ENCODE measurements around the gene ZNF236. TPM values are rescaled to one million over a fixed set of nuclear protein-coding genes. Genes with fewer than 3 reads are reported as not detected.
A peak's percentile ranks its signal among the peaks of the same experiment; 100 is the strongest.
"Not testable (repeated sequence)": the region's sequence is repeated elsewhere in the genome, so short reads cannot be mapped to it uniquely, and the experiment has no call there.

Gene ZNF236
- total RNA-seq, 1 donor from 2014 or later, result 17.2 TPM

GRCh38 chr18:76988031-76988826 lies 165.9 kb downstream of the ZNF236 start:
- peak overlapping the region; percentile 60 for H3K27ac ChIP-seq (ENCODE audit: low read depth, low read length)
- peaks cover 5 to 12% (median 9%) of the 10 kb centered on the region in 3 donors for H3K36me3 ChIP-seq (ENCODE audit: control insufficient read depth in 3 of 3, insufficient read depth in 3 of 3, low read length in 3 of 3)
- H3K9ac ChIP-seq (ENCODE audit: low read depth in 1 of 3, low read length in 3 of 3), result peak overlapping the region in 2 of 3 donors; percentile 20 to 45
- H3K4me1 ChIP-seq (ENCODE audit: control insufficient read depth in 3 of 3, insufficient read depth in 3 of 3, low read length in 3 of 3), result peaks cover 3 to 5% (median 4%) of the 10 kb centered on the region in 3 donors
- H3K9me3 ChIP-seq (ENCODE audit: control insufficient read depth in 3 of 3, low read length in 3 of 3), result no peaks in the 10 kb centered on the region
- H3K4me3 ChIP-seq (ENCODE audit: low read length in 3 of 3), result peak overlapping the region in 2 of 3 donors; percentile 29 to 54
- H3K27me3 ChIP-seq (ENCODE audit: control insufficient read depth in 3 of 3, insufficient read depth in 3 of 3, low read length in 3 of 3), result no peaks in the 10 kb centered on the region

GRCh38 chr18:76988827-76989646 lies 166.7 kb downstream of the ZNF236 start:
- no peaks in the 10 kb centered on the region for H3K27me3 ChIP-seq (ENCODE audit: control insufficient read depth in 3 of 3, insufficient read depth in 3 of 3, low read length in 3 of 3)
- peak overlapping the region; percentile 60 for H3K27ac ChIP-seq (ENCODE audit: low read depth, low read length)
- no peak overlapping the region for H3K9ac ChIP-seq (ENCODE audit: low read depth in 1 of 3, low read length in 3 of 3)
- H3K36me3 ChIP-seq (ENCODE audit: control insufficient read depth in 3 of 3, insufficient read depth in 3 of 3, low read length in 3 of 3), result peaks cover 5 to 12% (median 9%) of the 10 kb centered on the region in 3 donors
- peaks cover 0 to 5% (median 3%) of the 10 kb centered on the region in 3 donors for H3K4me1 ChIP-seq (ENCODE audit: control insufficient read depth in 3 of 3, insufficient read depth in 3 of 3, low read length in 3 of 3)
- H3K4me3 ChIP-seq (ENCODE audit: low read length in 3 of 3), result no peak overlapping the region
- no peaks in the 10 kb centered on the region for H3K9me3 ChIP-seq (ENCODE audit: control insufficient read depth in 3 of 3, low read length in 3 of 3)

GRCh38 chr18:76989647-76990190 lies 167.4 kb downstream of the ZNF236 start:
- no peak overlapping the region for H3K4me3 ChIP-seq (ENCODE audit: low read length in 3 of 3)
- H3K9ac ChIP-seq (ENCODE audit: low read depth in 1 of 3, low read length in 3 of 3), result no peak overlapping the region
- no peaks in the 10 kb centered on the region for H3K9me3 ChIP-seq (ENCODE audit: control insufficient read depth in 3 of 3, low read length in 3 of 3)
- peaks cover 0 to 5% (median 3%) of the 10 kb centered on the region in 3 donors for H3K4me1 ChIP-seq (ENCODE audit: control insufficient read depth in 3 of 3, insufficient read depth in 3 of 3, low read length in 3 of 3)
- no peak overlapping the region for H3K27ac ChIP-seq (ENCODE audit: low read depth, low read length)
- H3K36me3 ChIP-seq (ENCODE audit: control insufficient read depth in 3 of 3, insufficient read depth in 3 of 3, low read length in 3 of 3), result peaks cover 5 to 12% (median 9%) of the 10 kb centered on the region in 3 donors
- no peaks in the 10 kb centered on the region for H3K27me3 ChIP-seq (ENCODE audit: control insufficient read depth in 3 of 3, insufficient read depth in 3 of 3, low read length in 3 of 3)

GRCh38 chr18:76990343-76991020 lies 168.1 kb downstream of the ZNF236 start:
- not testable (repeated sequence) for H3K4me1 ChIP-seq (ENCODE audit: control insufficient read depth in 3 of 3, insufficient read depth in 3 of 3, low read length in 3 of 3); H3K27me3 ChIP-seq (ENCODE audit: control insufficient read depth in 3 of 3, insufficient read depth in 3 of 3, low read length in 3 of 3); H3K27ac ChIP-seq (ENCODE audit: low read depth, low read length); H3K9ac ChIP-seq (ENCODE audit: low read depth in 1 of 3, low read length in 3 of 3); H3K9me3 ChIP-seq (ENCODE audit: control insufficient read depth in 3 of 3, low read length in 3 of 3); H3K4me3 ChIP-seq (ENCODE audit: low read length in 3 of 3)
- H3K36me3 ChIP-seq (ENCODE audit: control insufficient read depth in 3 of 3, insufficient read depth in 3 of 3, low read length in 3 of 3), result peaks cover 5 to 12% (median 9%) of the 10 kb centered on the region in 3 donors

GRCh38 chr18:76991021-76991688 lies 168.8 kb downstream of the ZNF236 start:
- Histone ChIP-seq H3K27me3 (ENCODE audit: control insufficient read depth in 3 of 3, insufficient read depth in 3 of 3, low read length in 3 of 3) (no peaks in the 10 kb centered on the region), H3K4me1 (ENCODE audit: control insufficient read depth in 3 of 3, insufficient read depth in 3 of 3, low read length in 3 of 3) (peaks cover 0 to 5% (median 3%) of the 10 kb centered on the region in 3 donors), H3K36me3 (ENCODE audit: control insufficient read depth in 3 of 3, insufficient read depth in 3 of 3, low read length in 3 of 3) (peaks cover 5 to 10% (median 8%) of the 10 kb centered on the region in 3 donors), H3K4me3 (ENCODE audit: low read length in 3 of 3) (no peak overlapping the region), H3K9ac (ENCODE audit: low read depth in 1 of 3, low read length in 3 of 3) (no peak overlapping the region), H3K27ac (ENCODE audit: low read depth, low read length) (no peak overlapping the region), H3K9me3 (ENCODE audit: control insufficient read depth in 3 of 3, low read length in 3 of 3) (no peaks in the 10 kb centered on the region)

DNA sequence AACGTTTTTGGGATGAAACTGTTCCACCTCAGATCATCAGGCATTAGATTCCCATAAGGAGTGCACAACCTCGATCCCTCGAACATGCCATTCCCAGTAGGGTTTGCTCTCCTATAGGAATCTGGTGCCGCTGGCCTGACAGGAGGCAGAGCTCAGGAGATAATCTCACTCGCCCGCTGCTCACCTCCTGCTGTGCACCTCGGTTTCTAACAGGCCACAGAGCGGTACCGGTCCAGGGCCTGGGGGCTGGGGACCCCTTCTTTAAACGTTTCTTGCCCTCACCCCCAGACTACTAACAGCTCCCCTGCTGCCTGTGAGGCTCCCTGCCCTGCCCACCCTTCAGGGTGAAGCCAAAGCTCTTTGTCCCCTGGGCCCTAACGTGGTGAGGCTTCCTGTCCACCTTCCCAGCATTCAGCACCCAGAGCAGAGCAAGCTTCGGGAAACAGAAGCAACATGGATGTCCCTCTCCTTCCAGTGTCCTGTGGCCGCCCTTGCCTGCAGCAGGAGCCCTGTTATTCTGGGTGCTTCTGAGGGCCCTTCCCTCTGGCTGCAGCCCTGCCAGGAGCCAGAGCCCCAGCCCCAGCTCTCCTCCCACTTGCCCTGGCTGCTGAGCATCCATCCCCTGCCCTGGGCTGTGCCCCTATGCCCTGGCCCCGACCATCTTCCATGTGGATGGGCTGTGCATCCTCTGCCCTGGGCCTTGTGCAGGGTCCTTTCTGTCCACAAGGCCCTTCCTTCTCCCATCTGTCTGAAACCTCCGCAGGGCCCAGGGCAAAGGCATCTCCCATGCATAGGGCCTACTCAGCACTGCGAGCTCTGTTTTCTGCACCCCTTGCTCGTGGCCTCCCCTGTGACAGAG lies 170.1 kb downstream of the ZNF236 start:
- H3K27ac ChIP-seq (ENCODE audit: low read depth, low read length), result no peak overlapping the region
- H3K4me3 ChIP-seq (ENCODE audit: low read length in 3 of 3), result no peak overlapping the region
- H3K36me3 ChIP-seq (ENCODE audit: control insufficient read depth in 3 of 3, insufficient read depth in 3 of 3, low read length in 3 of 3), result peaks cover 4 to 7% (median 5%) of the 10 kb centered on the region in 3 donors
- no peak overlapping the region for H3K9ac ChIP-seq (ENCODE audit: low read depth in 1 of 3, low read length in 3 of 3)
- H3K4me1 ChIP-seq (ENCODE audit: control insufficient read depth in 3 of 3, insufficient read depth in 3 of 3, low read length in 3 of 3), result peaks cover 0 to 5% (median 3%) of the 10 kb centered on the region in 3 donors
- no peaks in the 10 kb centered on the region for H3K27me3 ChIP-seq (ENCODE audit: control insufficient read depth in 3 of 3, insufficient read depth in 3 of 3, low read length in 3 of 3)
- no peaks in the 10 kb centered on the region for H3K9me3 ChIP-seq (ENCODE audit: control insufficient read depth in 3 of 3, low read length in 3 of 3)

- Histone ChIP-seq H3K4me1 (ENCODE audit: control insufficient read depth in 3 of 3, insufficient read depth in 3 of 3, low read length in 3 of 3) (peaks cover 0 to 5% (median 3%) of the 10 kb centered on the region in 3 donors), H3K27ac (ENCODE audit: low read depth, low read length) (no peak overlapping the region), H3K36me3 (ENCODE audit: control insufficient read depth in 3 of 3, insufficient read depth in 3 of 3, low read length in 3 of 3) (peaks cover 3 to 5% (median 3%) of the 10 kb centered on the region in 3 donors), H3K9me3 (ENCODE audit: control insufficient read depth in 3 of 3, low read length in 3 of 3) (no peaks in the 10 kb centered on the region), H3K27me3 (ENCODE audit: control insufficient read depth in 3 of 3, insufficient read depth in 3 of 3, low read length in 3 of 3) (no peaks in the 10 kb centered on the region), H3K9ac (ENCODE audit: low read depth in 1 of 3, low read length in 3 of 3) (no peak overlapping the region), H3K4me3 (ENCODE audit: low read length in 3 of 3) (no peak overlapping the region)
Observed at GRCh38 chr18:76993085-76993382, 170.7 kb downstream of the ZNF236 start.

DNA sequence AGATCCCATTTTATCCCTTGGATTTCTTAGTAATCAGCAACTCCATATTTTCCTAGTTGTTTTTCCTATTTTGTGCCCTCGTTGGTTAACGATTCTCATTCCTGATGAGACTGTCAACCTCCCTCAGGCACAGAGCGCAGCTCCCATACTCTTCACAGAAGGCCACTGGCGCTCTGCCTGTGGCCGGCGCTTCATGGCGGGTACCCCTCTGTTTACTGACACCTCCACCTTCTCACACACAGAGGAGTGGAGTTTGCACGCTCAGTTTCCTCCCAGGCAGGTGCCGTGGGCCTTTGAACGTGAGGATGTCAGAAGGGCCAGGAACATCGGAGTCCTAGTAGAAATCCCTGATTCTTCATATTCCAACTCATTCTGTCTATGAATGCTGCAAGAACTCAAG lies 171.2 kb downstream of the ZNF236 start:
- Histone ChIP-seq H3K27me3 (ENCODE audit: control insufficient read depth in 3 of 3, insufficient read depth in 3 of 3, low read length in 3 of 3) (no peaks in the 10 kb centered on the region), H3K4me1 (ENCODE audit: control insufficient read depth in 3 of 3, insufficient read depth in 3 of 3, low read length in 3 of 3) (no peaks in the 10 kb centered on the region)

More for the DNA sequence above, 171.2 kb downstream of the ZNF236 start:
- H3K9me3 ChIP-seq (ENCODE audit: control insufficient read depth in 3 of 3, low read length in 3 of 3), result no peaks in the 10 kb centered on the region
- H3K4me3 ChIP-seq (ENCODE audit: low read length in 3 of 3), result no peak overlapping the region
- H3K9ac ChIP-seq (ENCODE audit: low read depth in 1 of 3, low read length in 3 of 3), result no peak overlapping the region
- H3K27ac ChIP-seq (ENCODE audit: low read depth, low read length), result no peak overlapping the region
- H3K36me3 ChIP-seq (ENCODE audit: control insufficient read depth in 3 of 3, insufficient read depth in 3 of 3, low read length in 3 of 3), result peaks cover 0 to 2% (median 0%) of the 10 kb centered on the region in 3 donors

All from skeletal muscle tissue (tissue), 4 donors.